ENCODE results near the gene TULP3.
A peak's percentile ranks its signal among the peaks of the same experiment; 100 is the strongest.

TULP3 gene

DNA sequence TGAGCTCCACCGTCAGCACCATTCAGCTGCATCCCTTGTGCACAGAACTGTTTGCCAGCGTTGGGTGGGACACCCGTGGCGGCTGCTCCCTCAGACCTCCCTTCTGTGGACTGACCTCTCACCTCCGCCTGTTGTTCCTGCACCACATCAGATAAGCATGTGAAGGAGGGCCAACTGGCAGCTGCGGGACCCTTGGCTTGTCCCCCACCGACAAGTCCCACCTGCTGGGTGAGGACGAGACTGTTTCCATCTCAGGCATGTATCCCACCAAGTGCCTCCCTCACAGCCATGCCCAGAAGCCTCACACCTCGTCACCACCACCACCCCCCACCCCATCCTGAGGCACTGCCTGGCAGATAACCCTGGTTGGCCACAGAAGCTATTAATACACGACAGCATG lies 49.9 kb downstream of the TULP3 start:
- TF ChIP-seq, protein P1, sequence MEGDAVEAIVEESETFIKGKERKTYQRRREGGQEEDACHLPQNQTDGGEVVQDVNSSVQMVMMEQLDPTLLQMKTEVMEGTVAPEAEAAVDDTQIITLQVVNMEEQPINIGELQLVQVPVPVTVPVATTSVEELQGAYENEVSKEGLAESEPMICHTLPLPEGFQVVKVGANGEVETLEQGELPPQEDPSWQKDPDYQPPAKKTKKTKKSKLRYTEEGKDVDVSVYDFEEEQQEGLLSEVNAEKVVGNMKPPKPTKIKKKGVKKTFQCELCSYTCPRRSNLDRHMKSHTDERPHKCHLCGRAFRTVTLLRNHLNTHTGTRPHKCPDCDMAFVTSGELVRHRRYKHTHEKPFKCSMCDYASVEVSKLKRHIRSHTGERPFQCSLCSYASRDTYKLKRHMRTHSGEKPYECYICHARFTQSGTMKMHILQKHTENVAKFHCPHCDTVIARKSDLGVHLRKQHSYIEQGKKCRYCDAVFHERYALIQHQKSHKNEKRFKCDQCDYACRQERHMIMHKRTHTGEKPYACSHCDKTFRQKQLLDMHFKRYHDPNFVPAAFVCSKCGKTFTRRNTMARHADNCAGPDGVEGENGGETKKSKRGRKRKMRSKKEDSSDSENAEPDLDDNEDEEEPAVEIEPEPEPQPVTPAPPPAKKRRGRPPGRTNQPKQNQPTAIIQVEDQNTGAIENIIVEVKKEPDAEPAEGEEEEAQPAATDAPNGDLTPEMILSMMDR (conservative IDR thresholded peaks at IDR 0.05; ENCODE audit: low read depth, low read length): no peak
- H3K4me3 ChIP-seq (ENCODE audit: low read depth, low read length): no peak overlapping the region

DNA sequence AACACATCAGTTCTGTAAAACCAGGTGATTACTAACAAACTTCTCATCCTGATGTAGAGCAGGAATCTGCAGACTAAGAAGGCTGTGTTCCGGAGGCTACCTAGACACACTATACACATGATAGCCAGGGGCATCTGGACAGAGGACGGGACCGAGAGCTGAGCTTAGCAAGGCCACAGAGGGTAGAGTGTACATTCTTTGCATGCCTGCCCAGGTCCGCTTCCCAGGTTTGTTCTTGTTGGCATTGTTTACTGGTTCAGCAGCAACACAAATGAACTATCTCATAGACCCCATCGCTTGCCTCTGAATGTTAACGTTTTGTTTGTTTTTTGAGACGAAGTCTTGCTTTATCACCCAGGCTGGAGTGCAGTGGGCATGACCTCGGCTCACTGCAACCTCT lies 50.8 kb downstream of the TULP3 start:
- DNase-seq (ENCODE audit: low read depth): no peak
- TF ChIP-seq, protein P1 (conservative IDR thresholded peaks at IDR 0.05; ENCODE audit: low read depth, low read length): no peak
- H3K4me3 ChIP-seq (ENCODE audit: low read depth, low read length): no peak overlapping the region

More for the DNA sequence above, 49.9 kb downstream of the TULP3 start:
- DNase-seq (ENCODE audit: low read depth): no peak

GRCh38 chr12:2944401-2945047 lies 53.8 kb downstream of the TULP3 start:
- DNase-seq (ENCODE audit: low read depth): peak; percentile 50
- TF ChIP-seq, protein P1 (conservative IDR thresholded peaks at IDR 0.05; ENCODE audit: low read depth, low read length): peak; percentile 84
- no peak overlapping the region for H3K4me3 ChIP-seq (ENCODE audit: low read depth, low read length)

- TF ChIP-seq, protein P1 (conservative IDR thresholded peaks at IDR 0.05; ENCODE audit: low read depth, low read length): no peak
- H3K4me3 ChIP-seq (ENCODE audit: low read depth, low read length): no peak overlapping the region
- no peak for DNase-seq (ENCODE audit: low read depth)
Observed at GRCh38 chr12:2949411-2949810, 58.7 kb downstream of the TULP3 start.

GRCh38 chr12:2955888-2956287 lies 65.2 kb downstream of the TULP3 start:
- no peak for DNase-seq (ENCODE audit: low read depth)
- TF ChIP-seq, protein P1 (conservative IDR thresholded peaks at IDR 0.05; ENCODE audit: low read depth, low read length): no peak
- H3K4me3 ChIP-seq (ENCODE audit: low read depth, low read length): no peak overlapping the region

DNA sequence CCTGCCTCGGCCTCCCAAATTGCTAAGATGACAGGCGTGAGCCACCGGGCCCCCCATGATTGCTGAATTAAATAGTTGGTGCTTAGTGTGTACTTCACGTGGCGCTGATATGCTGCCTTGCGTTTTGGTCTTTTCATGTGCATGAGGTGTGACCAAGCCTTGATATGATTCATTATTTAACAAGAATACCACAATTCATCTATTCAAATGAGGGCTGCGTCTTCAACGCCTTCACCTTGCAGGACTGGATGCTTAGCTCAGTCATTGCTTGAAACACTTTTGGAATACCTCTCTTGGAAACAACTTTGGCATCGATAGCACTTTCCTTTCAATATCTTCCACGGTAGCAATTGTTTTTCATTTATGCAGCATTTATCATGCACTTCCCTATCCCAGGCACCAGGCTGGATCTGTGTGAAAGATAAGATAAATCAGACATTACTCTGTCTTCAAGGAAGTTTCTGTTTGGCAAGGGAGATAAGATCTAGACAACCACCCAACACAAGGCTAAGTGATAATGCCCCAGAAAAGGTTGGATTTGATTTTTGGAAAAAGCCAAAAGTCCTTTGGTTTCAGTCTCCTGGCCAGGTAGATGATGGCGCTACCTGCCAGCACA lies 67.2 kb downstream of the TULP3 start:
- TF ChIP-seq, protein P1 (conservative IDR thresholded peaks at IDR 0.05; ENCODE audit: low read depth, low read length): peak; percentile 0
- H3K4me3 ChIP-seq (ENCODE audit: low read depth, low read length): peak overlapping the region; percentile 68
- DNase-seq (ENCODE audit: low read depth): peak; percentile 7
